Myocyte (in vitro differentiated cells): Measurements from ENCODE around the gene GPR39. TPM values are rescaled to one million over a fixed set of nuclear protein-coding genes. Genes with fewer than 3 reads are reported as not detected.
A peak's percentile ranks its signal among the peaks of the same experiment; 100 is the strongest.

Source experiments
- DNase-seq: peaks from one replicate; pipeline ENCODE4 v3.0.0-alpha.2; 2012; ENCODE audit warnings: low read depth
- total RNA-seq: library from RNA; depleted of rRNA; stranded (reverse); fragments of >200 nt; gene quantifications from 2 replicates; pipeline ENCODE4 v1.2.3, GENCODE V29; 2014

Gene GPR39
- total RNA-seq, 1 donor from 2014 or later: 0.59 TPM

GRCh38 chr2:132636346-132636745 lies 219.7 kb downstream of the GPR39 start:
- peak; percentile 23 for DNase-seq

- DNase-seq: no peak
Measured at GRCh38 chr2:132638313-132639040, 221.9 kb downstream of the GPR39 start.

- no peak for DNase-seq
Measured at GRCh38 chr2:132640116-132640515, 223.5 kb downstream of the GPR39 start.

GRCh38 chr2:132641819-132642218 lies 225.2 kb downstream of the GPR39 start:
- DNase-seq: no peak

- no peak for DNase-seq
Measured at GRCh38 chr2:132642415-132642814, 225.8 kb downstream of the GPR39 start.

GRCh38 chr2:132645176-132645575 lies 228.6 kb downstream of the GPR39 start:
- DNase-seq: no peak

GRCh38 chr2:132645722-132646539 lies 229.3 kb downstream of the GPR39 start:
- no peak for DNase-seq

GRCh38 chr2:132646540-132647108 lies 230.0 kb downstream of the GPR39 start:
- DNase-seq: no peak

- DNase-seq: peak; percentile 75
Measured at GRCh38 chr2:132651115-132652045, 234.8 kb downstream of the GPR39 start.

GRCh38 chr2:132652474-132652873 lies 235.9 kb downstream of the GPR39 start:
- no peak for DNase-seq

- no peak for DNase-seq
Measured at GRCh38 chr2:132654335-132654734, 237.7 kb downstream of the GPR39 start.

- no peak for DNase-seq
Measured at GRCh38 chr2:132654968-132655367, 238.4 kb downstream of the GPR39 start.

- DNase-seq: no peak
Measured at GRCh38 chr2:132656266-132656975, 239.8 kb downstream of the GPR39 start.

GRCh38 chr2:132659331-132659730 lies 242.7 kb downstream of the GPR39 start:
- no peak for DNase-seq

GRCh38 chr2:132662732-132663131 lies 246.1 kb downstream of the GPR39 start:
- DNase-seq: no peak

- DNase-seq: no peak
Measured at GRCh38 chr2:132664096-132664495, 247.5 kb downstream of the GPR39 start.

- DNase-seq: no peak
Measured at GRCh38 chr2:132665401-132666140, 249.0 kb downstream of the GPR39 start.

- DNase-seq: no peak
Measured at GRCh38 chr2:132667706-132668105, 251.1 kb downstream of the GPR39 start.

- no peak for DNase-seq
Measured at GRCh38 chr2:132668189-132668823, 251.7 kb downstream of the GPR39 start.
